Effector CD8-positive, alpha-beta T cell (primary cell): ENCODE data around the gene GLIS2.

Source experiments
- DNase-seq: peaks from one replicate; lab custom pipeline; 2025; lab: John Stamatoyannopoulos, UW

The GLIS2 gene

GRCh38 chr16:4350787-4351659 lies 35.2 kb downstream of the GLIS2 start, which contains the start of gene PAM16:
Gene PAM16 (minus strand): TSS chr16:4351321. CDS start chr16:4351234, 87 bp downstream.
- peak; percentile 98 for DNase-seq

- no peak for DNase-seq
Measured at GRCh38 chr16:4351880-4352279, 36.0 kb downstream of the GLIS2 start.

- no peak for DNase-seq
Measured at GRCh38 chr16:4352843-4353242, 37.0 kb downstream of the GLIS2 start.

GRCh38 chr16:4353675-4354074 lies 37.8 kb downstream of the GLIS2 start:
- no peak for DNase-seq

GRCh38 chr16:4354512-4355409 lies 38.9 kb downstream of the GLIS2 start:
- DNase-seq: no peak

- DNase-seq: no peak
Measured at GRCh38 chr16:4356820-4357219, 41.0 kb downstream of the GLIS2 start.

- DNase-seq: no peak
Measured at GRCh38 chr16:4358236-4358635, 42.4 kb downstream of the GLIS2 start.

GRCh38 chr16:4358831-4359561 lies 43.1 kb downstream of the GLIS2 start:
- DNase-seq: peak; percentile 67

- no peak for DNase-seq
Measured at GRCh38 chr16:4359914-4360313, 44.0 kb downstream of the GLIS2 start.

- no peak for DNase-seq
Measured at GRCh38 chr16:4360538-4361021, 44.7 kb downstream of the GLIS2 start.

GRCh38 chr16:4361033-4361943 lies 45.4 kb downstream of the GLIS2 start:
- no peak for DNase-seq

GRCh38 chr16:4361944-4362311 lies 46.1 kb downstream of the GLIS2 start:
- DNase-seq: no peak

GRCh38 chr16:4362476-4363135 lies 46.7 kb downstream of the GLIS2 start:
- no peak for DNase-seq

- no peak for DNase-seq
Measured at GRCh38 chr16:4364196-4365013, 48.5 kb downstream of the GLIS2 start.

GRCh38 chr16:4365014-4365406 lies 49.1 kb downstream of the GLIS2 start:
- DNase-seq: no peak

- DNase-seq: no peak
Measured at GRCh38 chr16:4365615-4366014, 49.7 kb downstream of the GLIS2 start.

GRCh38 chr16:4366016-4366415 lies 50.1 kb downstream of the GLIS2 start:
- DNase-seq: no peak

- DNase-seq: no peak
Measured at GRCh38 chr16:4367393-4367856, 51.6 kb downstream of the GLIS2 start.

GRCh38 chr16:4369007-4369733 lies 53.3 kb downstream of the GLIS2 start:
- DNase-seq: no peak
